Sigmoid colon (tissue), 7 donors: Measurements from ENCODE around the gene MDM4. TPM values are rescaled to one million over a fixed set of nuclear protein-coding genes. Genes with fewer than 3 reads are reported as not detected.

Experiments
- DNase-seq: peaks from one replicate; pipeline ENCODE4 v3.0.0-alpha.2; 2019
- H3K27ac ChIP-seq, 4 donors: fragments of 200-600 bp; sonication (generic); one replicate each; pipeline ENCODE4 v1.5.1; 2016 to 2019; ENCODE audit warnings: mild to moderate bottlenecking in 1 of 4
- H3K27me3 ChIP-seq, 3 donors: fragments of 200-600 bp; sonication (generic); one replicate each; pipeline ENCODE4 v1.5.1; 2019; ENCODE audit warnings: mild to moderate bottlenecking in 1 of 3
- H3K36me3 ChIP-seq, 4 donors: fragments of 200-600 bp; sonication (generic); one replicate each; pipeline ENCODE4 v1.5.1; 2016 to 2019
- H3K4me1 ChIP-seq, 4 donors: fragments of 200-600 bp; sonication (generic); one replicate each; pipeline ENCODE4 v1.5.1; 2017 to 2019
- H3K4me3 ChIP-seq, 4 donors: fragments of 200-600 bp; sonication (generic); one replicate each; pipeline ENCODE4 v1.5.1; 2017 to 2019; ENCODE audit warnings: mild to moderate bottlenecking in 2 of 4, moderate library complexity in 1 of 4
- H3K9me3 ChIP-seq, 4 donors: fragments of 200-600 bp in 3 of 4; sonication (generic) in 3 of 4; one replicate each; pipeline versions ENCODE4 v1.5.1 to v1.6.1; 2013 to 2019
- EP300 ChIP-seq, 4 donors: sonication (generic); formaldehyde crosslinking; IDR thresholded peaks; one replicate each; pipeline ENCODE4 v1.6.1; 2017; ENCODE audit warnings: antibody characterized with exemption in 4 of 4
- POLR2A ChIP-seq, 2 donors: fragments of 450-650 bp; IDR thresholded peaks; one replicate each; pipeline ENCODE4 v1.6.1; 2016; ENCODE audit warnings: antibody characterized with exemption in 2 of 2, mild to moderate bottlenecking in 2 of 2, moderate library complexity in 2 of 2
- POLR2AphosphoS5 ChIP-seq, 4 donors: sonication (generic); formaldehyde crosslinking; IDR thresholded peaks; one replicate each; pipeline ENCODE4 v1.6.1; 2017; ENCODE audit warnings: antibody characterized with exemption in 4 of 4
- WGBS, 2 donors: extraction: QIAGEN DNeasy Blood & Tissue Kit; methylation state at CpG; one replicate each; pipeline ENCODE4 v1.1.7; 2013; 5-methylcytosine and 5-hydroxymethylcytosine counted together
- intact Hi-C: fragments of 100-400 bp; cut with DNase I; formaldehyde crosslinking; loops from one replicate; pipeline ENCODE4 v1.15.1; 2023
- polyA plus RNA-seq, 3 donors: library from polyadenylated mRNA; stranded (reverse); fragments of 200-250 nt; gene quantifications; one replicate each; pipeline ENCODE4 v1.2.3, GENCODE V29; 2013
- total RNA-seq, 4 donors: library from RNA; depleted of rRNA; stranded (reverse); fragments of >200 nt; gene quantifications; one replicate each; pipeline ENCODE4 v1.1.0, GENCODE V29; 2016
- TF ChIP-seq, protein P1 (sequence below), 4 experiments: fragments of 450-650 bp in 3 of 4; fragments of 200-600 bp in 1 of 4; IDR thresholded peaks; one replicate each; pipeline ENCODE4 v1.5.1; 2016 to 2019; ENCODE audit warnings: antibody characterized with exemption in 4 of 4, mild to moderate bottlenecking in 3 of 4, moderate library complexity in 2 of 4
- donor health status: healthy with polysubstance abuse.
- donor health status: Bipolar disorder and iron deficiency.
- donor health status: healthy.

The MDM4 gene
- total and polyA plus RNA-seq, 7 donors, result 1.2 to 82.0 (median 48.2) TPM

DNA sequence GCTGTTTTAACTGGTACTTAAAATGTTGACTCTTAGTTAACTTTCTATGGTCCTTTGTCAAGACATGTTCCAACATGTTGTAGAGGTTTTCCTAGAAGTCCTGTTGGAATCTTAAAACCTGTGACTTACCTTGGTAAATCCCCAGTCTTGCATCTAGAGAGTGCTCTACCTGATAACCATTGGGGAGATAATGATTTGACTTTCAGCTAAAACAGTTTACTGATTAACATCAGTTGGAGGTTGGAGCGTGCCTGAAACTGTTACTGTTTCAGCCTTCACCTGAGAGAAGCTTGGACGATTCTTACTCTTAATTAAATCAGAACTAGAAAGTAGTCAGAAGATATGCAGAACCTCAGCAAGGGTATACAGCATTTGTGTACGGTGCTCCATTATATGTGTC is 8.8 kb downstream of the MDM4 start:
- Histone ChIP-seq H3K9me3 (no peaks in the 10 kb centered on the region), H3K27ac (no peak overlapping the region), H3K36me3 (peaks cover 4 to 51% (median 34%) of the 10 kb centered on the region in 4 donors), H3K4me3 (no peak overlapping the region), H3K4me1 (peaks cover 0 to 16% (median 9%) of the 10 kb centered on the region in 4 donors), H3K27me3 (no peaks in the 10 kb centered on the region)
- 89% methylated on average over 3 of the region's 3 CpGs for WGBS, 2 donors
- TF ChIP-seq, protein P1, sequence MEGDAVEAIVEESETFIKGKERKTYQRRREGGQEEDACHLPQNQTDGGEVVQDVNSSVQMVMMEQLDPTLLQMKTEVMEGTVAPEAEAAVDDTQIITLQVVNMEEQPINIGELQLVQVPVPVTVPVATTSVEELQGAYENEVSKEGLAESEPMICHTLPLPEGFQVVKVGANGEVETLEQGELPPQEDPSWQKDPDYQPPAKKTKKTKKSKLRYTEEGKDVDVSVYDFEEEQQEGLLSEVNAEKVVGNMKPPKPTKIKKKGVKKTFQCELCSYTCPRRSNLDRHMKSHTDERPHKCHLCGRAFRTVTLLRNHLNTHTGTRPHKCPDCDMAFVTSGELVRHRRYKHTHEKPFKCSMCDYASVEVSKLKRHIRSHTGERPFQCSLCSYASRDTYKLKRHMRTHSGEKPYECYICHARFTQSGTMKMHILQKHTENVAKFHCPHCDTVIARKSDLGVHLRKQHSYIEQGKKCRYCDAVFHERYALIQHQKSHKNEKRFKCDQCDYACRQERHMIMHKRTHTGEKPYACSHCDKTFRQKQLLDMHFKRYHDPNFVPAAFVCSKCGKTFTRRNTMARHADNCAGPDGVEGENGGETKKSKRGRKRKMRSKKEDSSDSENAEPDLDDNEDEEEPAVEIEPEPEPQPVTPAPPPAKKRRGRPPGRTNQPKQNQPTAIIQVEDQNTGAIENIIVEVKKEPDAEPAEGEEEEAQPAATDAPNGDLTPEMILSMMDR (IDR thresholded peaks at IDR 0.05), result no peak
- TF ChIP-seq EP300 (IDR thresholded peaks at IDR 0.05) (no peak), POLR2A (IDR thresholded peaks at IDR 0.05) (no peak), POLR2AphosphoS5 (IDR thresholded peaks at IDR 0.05) (no peak)
- intact Hi-C loops, result no loop called here
- no peak for DNase-seq

DNA sequence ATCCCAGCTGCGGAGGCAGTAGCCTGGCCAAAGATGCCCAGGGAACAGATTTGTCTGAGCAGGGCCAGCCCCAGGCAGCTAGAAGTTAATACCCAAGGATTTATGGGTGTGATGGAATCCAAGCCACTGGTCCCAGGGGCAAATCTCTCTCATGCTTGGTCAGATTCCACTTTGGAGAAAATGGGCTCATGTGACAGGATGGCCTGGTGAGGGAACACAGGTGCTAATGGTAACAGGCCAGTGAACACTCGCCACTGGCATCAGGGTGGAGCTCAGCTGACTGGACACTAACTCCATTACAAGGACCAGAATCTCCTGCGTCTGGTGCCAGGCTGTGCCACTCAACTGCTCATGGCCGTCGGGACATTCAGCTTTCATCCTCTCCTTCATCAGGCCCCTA is 12.0 kb downstream of the MDM4 start:
- Histone ChIP-seq H3K27ac (no peak overlapping the region), H3K36me3 (peaks cover 4 to 84% (median 48%) of the 10 kb centered on the region in 4 donors), H3K4me3 (no peak overlapping the region), H3K27me3 (no peaks in the 10 kb centered on the region), H3K4me1 (no peaks in the 10 kb centered on the region), H3K9me3 (no peaks in the 10 kb centered on the region)
- WGBS, 2 donors, result 94 to 96% methylated on average over 5 of the region's 5 CpGs
- no peak for DNase-seq
- intact Hi-C loops, result no loop called here
- TF ChIP-seq EP300 (IDR thresholded peaks at IDR 0.05) (no peak), POLR2A (IDR thresholded peaks at IDR 0.05) (no peak), POLR2AphosphoS5 (IDR thresholded peaks at IDR 0.05) (no peak)
- TF ChIP-seq, protein P1 (IDR thresholded peaks at IDR 0.05), result no peak

DNA sequence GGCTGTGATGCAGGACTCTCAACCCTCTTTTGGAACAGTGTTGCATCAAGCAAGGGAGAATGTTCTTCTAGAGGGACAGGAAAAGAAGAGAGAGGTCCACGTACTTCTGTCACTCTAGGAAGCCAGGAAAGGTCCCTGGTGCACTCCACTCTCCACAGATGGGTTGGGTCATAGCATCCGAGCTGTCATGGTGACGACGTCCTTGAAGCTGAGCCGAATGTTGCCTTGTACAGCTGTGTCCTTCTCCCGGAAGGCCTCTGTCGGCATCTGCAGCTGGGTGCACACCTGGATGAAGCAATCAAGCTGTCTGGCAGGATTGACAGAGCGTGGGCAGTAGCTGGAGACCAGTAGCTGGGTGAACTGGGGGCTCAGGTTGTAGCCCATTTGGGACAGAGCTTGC is 12.5 kb downstream of the MDM4 start:
- Histone ChIP-seq H3K36me3 (peaks cover 4 to 88% (median 49%) of the 10 kb centered on the region in 4 donors), H3K27me3 (no peaks in the 10 kb centered on the region), H3K4me3 (no peak overlapping the region), H3K27ac (no peak overlapping the region), H3K4me1 (no peaks in the 10 kb centered on the region), H3K9me3 (no peaks in the 10 kb centered on the region)
- TF ChIP-seq POLR2AphosphoS5 (IDR thresholded peaks at IDR 0.05) (no peak), EP300 (IDR thresholded peaks at IDR 0.05) (no peak), POLR2A (IDR thresholded peaks at IDR 0.05) (no peak)
- TF ChIP-seq, protein P1 (IDR thresholded peaks at IDR 0.05), result no peak
- intact Hi-C loops, result no loop called here
- DNase-seq, result no peak
- 89 to 92% methylated on average over 8 of the region's 8 CpGs for WGBS, 2 donors

DNA sequence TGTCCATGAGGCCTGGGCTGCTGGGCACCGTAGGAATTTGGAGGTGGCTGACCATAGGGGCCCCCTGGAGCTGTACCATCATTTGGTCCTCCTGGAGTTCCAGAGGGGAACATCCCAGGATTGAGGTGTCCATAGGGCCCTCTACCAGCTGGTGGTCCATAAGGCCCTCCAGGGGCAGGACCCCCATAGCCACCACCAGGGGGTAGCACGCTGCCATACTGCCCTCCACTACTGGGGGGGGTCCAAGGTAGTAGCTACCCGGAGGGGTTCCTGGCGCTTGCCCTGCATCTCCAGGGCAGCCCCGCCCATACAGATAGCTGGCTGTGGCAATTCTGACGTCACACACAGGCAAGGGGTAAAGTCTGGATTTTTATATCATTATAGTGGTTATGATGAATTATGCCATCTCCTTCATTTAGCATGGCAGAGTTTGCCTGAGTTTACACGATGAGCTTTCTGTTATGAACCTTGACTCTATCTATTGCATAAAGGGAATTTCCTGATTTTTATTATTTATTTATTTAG is 13.2 kb downstream of the MDM4 start:
- 59 to 81% methylated on average over 7 of the region's 7 CpGs for WGBS, 2 donors
- no peak overlapping the region for H3K4me3 ChIP-seq
- no peak for DNase-seq
- no peaks in the 10 kb centered on the region for H3K9me3 ChIP-seq
- intact Hi-C loops, result no loop called here
- no peaks in the 10 kb centered on the region for H3K4me1 ChIP-seq
- H3K27me3 ChIP-seq, result no peaks in the 10 kb centered on the region
- H3K27ac ChIP-seq, result no peak overlapping the region
- peaks cover 4 to 96% (median 56%) of the 10 kb centered on the region in 4 donors for H3K36me3 ChIP-seq
- TF ChIP-seq EP300 (IDR thresholded peaks at IDR 0.05) (no peak), POLR2AphosphoS5 (IDR thresholded peaks at IDR 0.05) (no peak), POLR2A (IDR thresholded peaks at IDR 0.05) (no peak)
- TF ChIP-seq, protein P1 (IDR thresholded peaks at IDR 0.05), result no peak

DNA sequence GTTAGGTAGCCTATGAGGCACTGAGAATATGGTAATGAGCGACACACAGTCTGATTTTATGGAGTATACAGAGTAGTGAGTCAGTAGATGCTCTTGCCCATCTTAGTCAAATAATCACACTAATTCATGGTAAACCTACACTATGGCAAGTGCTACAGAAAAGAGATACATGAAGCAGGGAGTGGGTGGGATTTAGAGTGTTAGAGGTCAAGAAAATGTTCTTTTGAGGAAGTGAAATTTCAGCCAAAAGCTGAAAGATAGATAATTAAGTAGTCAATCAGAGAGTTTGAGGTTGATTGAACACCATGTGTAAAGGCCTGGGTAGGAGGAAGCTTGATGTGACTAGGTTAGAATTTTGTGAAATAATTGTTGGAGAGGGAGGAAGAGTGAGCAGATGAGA is 14.7 kb downstream of the MDM4 start:
- TF ChIP-seq EP300 (IDR thresholded peaks at IDR 0.05) (no peak), POLR2AphosphoS5 (IDR thresholded peaks at IDR 0.05) (no peak), POLR2A (IDR thresholded peaks at IDR 0.05) (no peak)
- TF ChIP-seq, protein P1 (IDR thresholded peaks at IDR 0.05), result no peak
- Histone ChIP-seq H3K4me1 (no peaks in the 10 kb centered on the region), H3K4me3 (no peak overlapping the region), H3K27ac (no peak overlapping the region), H3K36me3 (peaks cover 4 to 98% (median 54%) of the 10 kb centered on the region in 4 donors), H3K27me3 (no peaks in the 10 kb centered on the region), H3K9me3 (no peaks in the 10 kb centered on the region)
- WGBS, 2 donors, result 88 to 99% methylated on average over 1 of the region's 1 CpG
- no peak for DNase-seq
- intact Hi-C loops, result no loop called here
